Retinal pigment epithelial cell (primary cell): ENCODE results near the gene PAMR1.

Experiments used
- DNase-seq: peaks from one replicate; pipeline ENCODE4 v3.0.0-alpha.2; 2010; ENCODE audit warnings: low read depth
- H3K4me3 ChIP-seq: 2 replicates; pipeline ENCODE4 v1.5.1; 2011; ENCODE audit warnings: mild to moderate bottlenecking, low read length, control low read depth, moderate library complexity
- CTCF ChIP-seq: conservative IDR thresholded peaks from 2 replicates; pipeline ENCODE4 v1.5.1; 2011; ENCODE audit warnings: low read depth, low read length, control low read depth, inconsistent platforms

Gene PAMR1

DNA sequence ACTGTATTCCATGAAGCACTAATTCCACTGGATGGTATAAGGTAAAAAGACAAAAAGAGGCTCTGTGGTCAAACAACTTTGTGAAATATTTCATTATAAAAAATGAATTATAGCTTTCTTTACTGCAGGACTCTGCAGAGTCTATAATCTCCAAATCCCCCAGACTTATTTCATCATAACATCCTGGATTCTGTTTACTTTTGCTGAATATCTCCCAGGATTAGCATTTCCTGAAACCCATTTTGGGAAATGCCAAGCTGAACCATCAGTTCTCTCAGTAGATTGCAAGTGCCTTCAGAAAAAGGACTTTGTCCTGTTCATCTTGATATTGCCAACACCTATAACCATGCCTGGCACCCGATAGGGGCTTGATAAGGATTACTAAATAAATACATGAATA lies 7.9 kb downstream of the PAMR1 start:
- TF ChIP-seq CTCF, result no peak
- no peak overlapping the region for H3K4me3 ChIP-seq
- DNase-seq, result no peak

GRCh38 chr11:35516403-35516802 lies 9.0 kb downstream of the PAMR1 start:
- TF ChIP-seq CTCF, result no peak
- H3K4me3 ChIP-seq, result no peak overlapping the region

DNA sequence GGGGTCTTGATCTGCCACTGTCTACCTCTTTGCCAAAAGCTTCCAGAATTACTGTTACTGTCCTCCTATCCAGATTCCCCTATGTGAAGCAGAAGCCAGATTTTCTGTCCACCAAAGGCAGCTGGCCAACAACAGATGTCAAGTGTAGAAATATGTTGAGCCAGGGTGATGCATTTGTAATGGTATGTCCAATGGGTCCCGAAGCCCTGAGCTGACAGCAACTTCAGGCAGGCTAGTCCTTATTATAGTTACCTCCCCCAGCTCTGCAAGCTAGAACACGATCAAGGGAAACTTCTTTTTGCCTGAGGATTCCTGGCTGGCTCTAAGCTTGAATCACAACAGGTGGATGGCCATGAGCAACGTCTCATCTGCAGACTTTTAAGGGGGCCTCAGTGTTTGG lies 10.2 kb downstream of the PAMR1 start:
- TF ChIP-seq CTCF, result no peak
- DNase-seq, result no peak
- no peak overlapping the region for H3K4me3 ChIP-seq

More at GRCh38 chr11:35516403-35516802, 9.0 kb downstream of the PAMR1 start:
- no peak for DNase-seq

DNA sequence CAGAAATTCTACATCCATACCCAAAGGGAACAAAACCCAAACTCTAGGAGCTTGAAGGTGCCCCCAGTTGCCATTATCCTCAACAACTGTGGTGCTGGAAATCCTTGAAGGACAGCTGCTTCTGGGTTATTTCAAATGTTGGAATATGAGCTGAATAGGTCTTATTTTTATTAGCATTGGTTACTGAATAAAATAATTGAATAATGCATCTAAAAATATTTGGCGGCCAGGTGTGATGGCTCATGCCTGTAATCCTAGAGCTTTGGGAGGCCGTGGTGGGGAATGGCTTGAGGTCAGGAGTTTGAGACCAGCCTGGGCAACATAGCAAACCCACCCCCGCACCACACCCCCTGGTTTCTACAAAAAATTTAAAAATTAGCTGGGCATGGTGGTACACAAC lies 10.9 kb downstream of the PAMR1 start:
- no peak overlapping the region for H3K4me3 ChIP-seq
- DNase-seq, result no peak
- TF ChIP-seq CTCF, result no peak

GRCh38 chr11:35511666-35512065 lies 13.8 kb downstream of the PAMR1 start:
- TF ChIP-seq CTCF, result no peak
- no peak for DNase-seq
- no peak overlapping the region for H3K4me3 ChIP-seq

GRCh38 chr11:35507688-35508087 lies 17.7 kb downstream of the PAMR1 start:
- no peak for TF ChIP-seq CTCF
- DNase-seq, result no peak
- H3K4me3 ChIP-seq, result no peak overlapping the region

- no peak for DNase-seq
- no peak overlapping the region for H3K4me3 ChIP-seq
- no peak for TF ChIP-seq CTCF
Measured at GRCh38 chr11:35501776-35502175, 23.6 kb downstream of the PAMR1 start.
